ENCODE results near the gene CILP2.

Gene CILP2

DNA sequence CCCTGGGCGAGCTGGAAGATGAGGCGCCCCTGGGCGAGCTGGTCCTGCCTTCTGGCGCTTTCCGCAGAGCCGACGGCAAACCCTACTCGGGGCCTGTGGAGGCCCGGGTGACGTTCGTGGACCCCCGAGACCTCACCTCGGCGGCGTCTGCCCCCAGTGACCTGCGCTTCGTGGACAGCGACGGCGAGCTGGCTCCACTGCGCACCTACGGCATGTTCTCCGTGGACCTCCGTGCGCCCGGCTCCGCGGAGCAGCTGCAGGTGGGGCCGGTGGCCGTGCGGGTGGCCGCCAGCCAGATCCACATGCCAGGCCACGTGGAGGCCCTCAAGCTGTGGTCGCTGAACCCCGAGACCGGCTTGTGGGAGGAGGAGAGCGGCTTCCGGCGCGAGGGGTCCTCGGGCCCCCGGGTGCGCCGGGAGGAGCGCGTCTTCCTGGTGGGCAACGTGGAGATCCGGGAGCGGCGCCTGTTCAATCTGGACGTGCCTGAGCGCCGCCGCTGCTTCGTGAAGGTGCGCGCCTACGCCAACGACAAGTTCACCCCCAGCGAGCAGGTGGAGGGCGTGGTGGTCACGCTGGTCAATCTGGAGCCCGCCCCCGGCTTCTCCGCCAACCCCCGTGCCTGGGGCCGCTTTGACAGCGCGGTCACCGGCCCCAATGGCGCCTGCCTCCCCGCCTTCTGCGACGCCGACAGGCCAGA, 6.3 kb downstream of the CILP2 start:
- no peak for DNase-seq

DNA sequence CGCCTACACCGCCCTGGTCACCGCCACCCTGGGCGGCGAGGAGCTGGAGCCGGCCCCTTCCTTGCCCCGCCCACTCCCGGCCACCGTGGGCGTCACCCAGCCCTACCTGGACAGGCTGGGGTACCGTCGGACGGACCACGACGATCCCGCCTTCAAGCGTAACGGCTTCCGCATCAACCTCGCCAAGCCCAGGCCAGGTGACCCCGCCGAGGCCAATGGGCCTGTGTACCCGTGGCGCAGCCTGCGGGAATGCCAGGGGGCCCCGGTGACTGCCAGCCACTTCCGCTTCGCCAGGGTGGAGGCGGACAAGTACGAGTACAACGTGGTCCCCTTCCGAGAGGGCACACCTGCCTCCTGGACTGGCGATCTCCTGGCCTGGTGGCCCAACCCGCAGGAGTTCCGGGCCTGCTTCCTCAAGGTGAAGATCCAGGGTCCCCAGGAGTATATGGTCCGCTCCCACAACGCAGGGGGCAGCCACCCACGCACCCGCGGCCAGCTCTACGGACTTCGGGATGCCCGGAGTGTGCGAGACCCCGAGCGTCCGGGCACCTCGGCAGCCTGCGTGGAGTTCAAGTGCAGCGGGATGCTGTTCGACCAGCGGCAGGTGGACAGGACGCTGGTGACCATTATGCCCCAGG, 7.0 kb downstream of the CILP2 start:
- DNase-seq = no peak

DNA sequence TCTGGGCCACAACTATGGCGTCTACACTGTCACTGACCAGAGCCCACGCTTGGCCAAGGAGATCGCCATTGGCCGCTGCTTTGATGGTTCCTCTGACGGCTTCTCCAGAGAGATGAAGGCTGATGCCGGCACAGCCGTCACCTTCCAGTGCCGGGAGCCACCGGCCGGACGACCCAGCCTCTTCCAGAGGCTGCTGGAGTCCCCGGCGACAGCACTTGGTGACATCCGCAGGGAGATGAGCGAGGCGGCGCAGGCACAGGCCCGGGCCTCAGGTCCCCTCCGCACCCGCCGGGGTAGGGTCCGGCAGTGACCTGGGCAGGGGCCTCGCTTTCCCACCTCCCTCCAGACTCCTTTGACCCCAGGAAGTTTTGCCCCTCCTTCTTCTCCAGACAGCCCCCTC, 7.6 kb downstream of the CILP2 start:
- no peak for DNase-seq

DNA sequence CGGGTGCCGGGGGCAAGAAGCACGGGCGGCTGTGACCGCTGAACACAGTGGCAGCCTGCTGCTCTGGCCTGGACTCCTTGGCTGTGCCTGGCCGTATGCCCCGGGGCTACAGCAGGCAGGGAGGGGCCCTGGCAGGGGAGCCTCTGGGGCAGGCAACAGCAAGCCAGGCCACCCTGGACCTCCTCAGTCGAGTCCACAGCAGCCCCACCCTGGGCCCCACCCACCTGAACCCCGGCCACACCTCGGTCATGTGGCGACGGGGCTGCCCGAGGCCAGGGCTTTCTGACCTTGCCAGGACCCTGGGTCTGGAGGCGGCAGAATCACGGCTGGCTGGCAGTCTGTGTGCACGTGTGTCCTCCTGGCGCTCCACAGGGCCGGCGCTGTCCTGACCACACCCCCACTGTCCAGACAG, 8.7 kb downstream of the CILP2 start:
- DNase-seq = no peak

DNA sequence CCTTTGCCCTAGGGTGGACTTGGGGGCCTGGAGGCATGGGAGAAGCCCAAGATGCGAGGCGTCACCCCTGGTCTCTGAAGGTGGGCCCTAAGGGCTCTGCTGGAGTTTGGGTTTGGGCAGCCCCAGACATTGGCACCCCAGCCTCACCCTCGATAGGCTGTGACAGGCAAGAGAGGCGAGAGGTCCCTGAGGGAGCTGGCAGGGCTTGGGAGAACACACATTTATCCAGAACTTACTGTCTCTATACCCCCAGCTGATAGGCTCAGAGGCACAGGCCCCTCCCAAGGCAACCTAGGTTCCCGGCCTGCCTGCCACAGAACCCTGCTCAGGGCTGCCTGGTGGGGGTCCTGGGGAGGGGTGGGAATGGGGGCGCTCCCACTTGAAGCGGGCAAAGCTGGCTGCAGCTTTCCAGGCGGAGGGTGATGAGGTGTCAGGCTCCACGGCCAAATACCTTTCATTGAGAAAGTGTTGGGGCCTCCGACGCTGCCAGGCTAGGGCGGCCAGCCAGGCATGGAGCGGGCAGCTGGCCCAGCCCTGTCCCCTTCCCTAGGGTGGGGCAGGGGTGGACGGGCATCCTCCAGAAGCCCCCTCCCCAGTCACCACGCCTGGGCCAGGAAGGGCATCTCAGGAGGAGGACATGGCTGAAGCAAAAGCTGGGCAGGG, 9.7 kb downstream of the CILP2 start:
- DNase-seq = no peak

DNA sequence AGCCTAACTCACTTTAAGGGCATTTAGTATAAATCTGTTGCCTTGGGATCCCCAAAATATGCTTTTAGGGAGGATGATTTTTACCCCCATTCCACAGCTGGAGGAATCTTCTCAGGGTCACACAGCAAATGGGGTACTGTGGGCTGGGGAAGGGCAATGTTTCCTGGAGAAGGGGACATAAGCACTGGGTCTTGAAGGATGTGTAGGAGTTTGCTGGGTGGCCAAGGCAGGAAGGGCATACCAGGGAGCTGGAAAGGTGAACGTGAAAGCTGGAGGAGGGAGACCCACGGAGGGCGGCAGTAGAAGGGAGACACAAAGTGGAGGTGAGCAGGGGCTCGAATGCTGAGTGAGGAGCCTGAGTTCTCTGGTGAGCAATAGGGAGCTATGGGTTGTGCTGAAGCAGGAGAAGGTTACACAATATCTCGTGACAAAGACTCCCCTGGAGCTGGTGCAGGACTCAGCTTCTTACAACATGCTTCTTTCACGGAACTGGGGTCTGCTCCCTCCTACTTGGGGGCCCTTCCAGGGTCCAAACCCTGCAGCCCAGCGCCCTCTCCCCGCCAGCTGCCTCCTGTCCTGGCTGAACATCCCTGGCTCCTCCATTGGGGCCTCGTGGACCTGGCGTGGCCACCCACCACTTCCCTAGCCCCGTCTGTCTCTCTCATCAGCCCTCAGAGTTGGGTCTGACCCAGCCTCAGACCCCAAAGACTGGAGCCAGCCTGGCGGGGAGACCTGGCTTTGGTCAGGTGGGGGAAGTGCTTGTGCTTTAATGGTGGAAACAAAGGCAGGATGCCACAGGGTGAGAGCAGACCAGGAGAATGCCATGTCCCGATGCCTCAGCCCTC, 11.1 kb downstream of the CILP2 start:
- DNase-seq = no peak

DNA sequence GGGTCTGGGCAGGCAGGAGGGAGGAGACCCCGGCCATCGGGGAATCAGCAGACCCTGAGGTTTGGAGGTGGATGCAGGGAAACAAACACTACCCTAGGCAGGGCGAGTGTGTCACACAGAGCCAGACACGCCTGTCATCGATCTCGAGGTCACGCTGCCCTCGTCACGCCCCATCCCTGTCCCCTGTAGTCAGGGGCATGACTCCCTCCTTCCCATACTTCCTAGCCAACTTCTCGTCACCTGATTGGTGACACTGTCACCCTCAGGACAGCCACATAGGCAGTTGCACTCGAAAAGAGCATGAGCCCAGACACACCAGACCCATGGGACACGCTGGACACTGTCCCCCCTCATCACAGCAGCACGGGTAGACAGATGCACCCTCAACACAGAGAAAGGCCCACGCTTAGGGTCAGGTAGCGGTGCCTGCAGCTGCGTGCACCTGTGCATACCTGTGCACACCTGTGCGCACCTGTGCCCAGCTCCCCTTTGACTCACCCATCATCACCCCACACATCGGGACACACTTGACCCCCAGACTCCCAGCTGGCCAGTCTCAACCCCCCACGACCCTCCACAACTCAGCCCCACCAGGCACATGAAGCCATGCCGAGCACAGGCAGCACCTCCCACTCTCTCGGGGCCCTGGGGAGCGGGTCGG, 11.9 kb downstream of the CILP2 start:
- DNase-seq = no peak

DNA sequence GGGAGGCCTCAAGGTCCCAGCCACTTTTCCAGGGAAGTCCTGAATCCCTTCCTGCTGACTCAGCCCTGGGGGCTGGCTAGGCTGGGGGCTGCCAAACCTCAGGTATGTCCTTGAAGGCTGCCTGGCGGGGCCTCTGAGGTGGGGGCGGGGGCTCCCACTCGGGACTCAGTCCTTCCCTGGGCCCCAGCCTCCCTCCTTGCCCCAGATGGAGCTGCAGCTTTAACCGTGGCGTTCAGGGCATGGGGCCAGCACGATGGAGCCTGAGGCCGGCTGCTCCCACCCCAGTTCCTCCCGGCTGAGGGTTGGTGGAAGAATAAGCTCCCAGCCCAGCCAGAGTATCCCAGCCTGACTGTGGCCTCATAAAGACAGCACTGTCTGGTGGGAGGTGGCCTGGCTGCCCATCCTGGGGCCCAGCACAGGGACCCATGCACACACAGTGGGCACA, 12.4 kb downstream of the CILP2 start:
- DNase-seq = no peak

DNA sequence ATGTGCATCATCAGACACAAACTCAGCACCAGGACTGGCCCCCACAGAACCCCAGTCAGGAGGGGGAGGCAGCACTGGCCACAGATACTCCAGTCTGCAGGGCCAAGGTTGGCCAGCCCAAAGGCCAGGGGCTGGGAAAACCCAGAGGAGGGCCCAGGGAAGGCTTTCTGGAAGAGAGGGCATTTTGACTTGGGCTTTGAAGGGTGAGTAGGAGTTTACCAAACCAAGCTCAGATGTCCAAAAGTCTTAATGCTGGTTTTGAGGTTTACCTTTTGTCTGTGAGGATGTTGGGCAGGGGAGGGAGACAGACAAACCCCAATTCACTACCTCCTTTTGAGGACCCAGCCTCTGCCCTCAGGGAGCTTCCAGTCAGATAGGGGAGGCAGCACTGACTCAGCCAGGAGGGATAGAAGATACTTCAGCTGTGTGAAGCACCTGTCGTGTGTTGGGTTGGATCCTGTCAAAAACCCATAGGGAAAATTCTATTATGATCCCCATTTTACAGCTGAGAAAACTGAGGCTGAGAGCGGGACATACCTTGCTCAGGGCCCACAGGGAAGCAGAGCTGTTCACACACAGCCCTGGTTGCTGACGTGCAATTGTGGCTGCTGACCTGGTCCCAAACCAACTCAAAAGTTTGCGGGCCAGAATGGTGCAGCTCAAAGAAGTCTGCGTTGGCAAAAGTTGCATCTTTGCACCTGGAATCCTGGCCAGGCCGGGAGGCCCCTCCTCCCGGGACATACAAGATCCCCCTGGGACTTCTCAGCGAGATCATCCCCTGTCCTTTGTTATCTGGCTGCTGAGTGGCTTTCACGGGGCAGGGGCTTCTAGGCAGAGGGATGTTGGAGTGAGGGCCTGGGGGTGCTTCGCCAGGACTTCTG, 13.1 kb downstream of the CILP2 start:
- DNase-seq = no peak

DNA sequence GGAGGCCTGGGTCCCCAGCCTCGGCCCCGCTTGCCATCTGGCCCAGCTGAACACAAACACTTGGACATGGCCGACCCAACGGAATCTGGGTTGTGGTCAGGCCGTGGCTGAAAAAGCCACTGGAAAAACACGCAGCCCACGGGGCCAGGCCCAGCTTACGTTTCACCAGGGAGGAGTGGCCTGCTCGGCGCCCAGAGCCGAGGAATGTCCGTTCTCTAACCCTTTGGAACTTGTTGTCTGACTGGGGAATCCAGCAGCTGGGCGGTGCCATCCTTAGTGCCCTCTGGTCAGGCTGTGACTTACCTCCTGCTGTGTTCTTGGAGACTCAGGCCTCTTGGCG, 13.8 kb downstream of the CILP2 start:
- DNase-seq = no peak

DNA sequence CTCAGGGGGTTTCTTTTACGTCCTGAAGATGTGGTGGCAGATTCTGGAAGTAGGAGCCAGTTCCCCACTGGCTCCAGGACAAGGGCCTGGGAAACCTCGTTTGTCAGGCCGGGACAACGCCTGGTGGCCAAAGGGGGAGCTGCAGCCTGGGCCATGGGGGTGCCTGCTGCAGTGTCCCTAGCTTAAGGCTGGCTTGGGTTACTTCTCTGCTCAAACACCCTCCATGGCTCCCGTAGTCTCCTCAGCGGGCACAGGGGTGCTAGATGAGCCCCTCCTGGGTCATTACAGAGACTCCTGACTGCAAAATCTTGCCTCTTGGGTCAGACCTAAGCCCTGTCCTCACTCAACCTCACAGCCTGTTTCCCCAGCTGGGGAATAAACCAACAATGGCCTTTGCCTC, 14.7 kb downstream of the CILP2 start:
- no peak for DNase-seq

DNA sequence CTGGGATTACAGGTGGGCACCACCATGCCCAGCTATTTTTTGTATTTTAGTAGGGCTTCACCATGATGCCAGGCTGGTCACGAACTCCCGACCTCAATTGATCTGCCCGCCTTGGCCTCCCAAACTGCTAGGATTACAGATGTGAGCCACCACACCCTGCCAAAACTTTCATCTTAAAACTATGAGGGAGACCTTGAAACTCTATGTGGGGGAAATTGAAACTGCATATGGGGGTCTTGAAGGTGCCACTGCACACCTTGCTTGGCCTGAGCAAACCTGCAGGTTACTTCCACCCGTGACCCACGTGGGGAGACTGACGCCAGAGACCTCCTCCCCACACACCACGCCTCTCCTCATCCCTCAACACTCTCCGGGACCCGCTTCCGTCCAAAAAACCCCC, 15.6 kb downstream of the CILP2 start:
- no peak for DNase-seq

DNA sequence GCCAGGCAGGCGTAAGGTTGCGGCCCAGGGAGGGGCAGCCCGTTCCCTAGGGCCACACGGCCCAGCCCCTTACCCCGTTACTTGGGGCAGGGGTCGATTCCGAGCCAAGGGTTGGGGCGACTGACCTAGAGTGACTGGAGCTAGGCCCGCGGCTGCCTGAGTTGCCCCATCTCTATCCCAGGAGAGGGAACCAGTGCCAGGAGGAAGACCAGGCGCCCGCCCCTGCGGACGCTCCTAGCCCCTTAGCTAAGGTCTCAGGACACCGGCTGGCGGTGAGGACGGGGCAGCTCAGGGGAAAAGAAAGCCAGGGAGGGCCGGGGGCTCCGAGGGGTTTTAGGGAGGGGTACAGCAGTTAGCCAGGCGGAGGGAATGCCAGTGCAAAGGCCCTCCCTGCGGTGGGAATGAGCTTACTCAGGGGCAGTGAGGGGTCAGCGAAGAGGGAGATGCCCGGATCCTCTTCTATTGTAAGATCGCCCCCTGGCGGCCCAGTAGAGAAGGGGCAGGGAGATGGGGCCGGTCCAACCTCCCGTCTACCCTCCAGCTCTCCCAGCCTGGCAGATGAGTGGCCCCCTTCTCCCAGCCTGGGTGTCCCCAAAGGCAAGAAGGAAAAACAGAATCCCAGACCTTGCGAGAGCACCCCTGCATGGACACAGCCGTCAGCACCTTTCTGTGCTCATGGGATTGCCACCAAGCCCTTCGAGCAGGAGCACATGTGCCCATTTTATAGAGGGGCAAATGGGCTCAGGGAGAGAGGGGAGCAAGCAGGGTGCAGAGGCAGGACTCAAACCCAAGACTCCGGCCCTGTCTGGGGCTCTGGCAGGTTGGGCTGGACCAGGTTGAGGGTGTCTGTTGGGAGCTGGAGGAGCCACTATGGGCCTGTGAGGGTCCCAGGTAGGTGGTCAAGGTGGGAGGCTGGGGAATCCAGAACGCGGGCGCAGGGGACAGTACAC, 16.3 kb downstream of the CILP2 start:
- peak in 2 of 58 donors; percentile 28 to 43 for DNase-seq

DNA sequence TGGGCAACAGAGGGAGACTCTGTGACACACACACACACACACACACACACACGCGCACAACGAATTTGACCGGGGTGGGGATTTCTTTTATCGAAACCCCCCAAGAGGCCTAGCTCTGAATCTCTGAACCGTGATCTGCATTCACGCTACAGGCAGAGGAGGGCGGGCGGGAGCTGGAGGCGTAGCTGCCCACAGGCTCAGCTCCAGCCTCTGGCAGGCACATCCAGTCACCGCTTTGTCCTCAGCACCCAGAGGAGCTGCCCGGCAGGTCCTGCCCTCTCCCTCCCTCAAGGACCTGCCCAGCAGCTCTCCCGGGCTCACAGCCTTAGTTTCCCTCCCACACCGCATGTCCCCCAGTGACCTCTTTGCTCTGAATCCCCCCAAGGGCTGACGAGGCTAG, 20.0 kb downstream of the CILP2 start:
- no peak for DNase-seq

DNA sequence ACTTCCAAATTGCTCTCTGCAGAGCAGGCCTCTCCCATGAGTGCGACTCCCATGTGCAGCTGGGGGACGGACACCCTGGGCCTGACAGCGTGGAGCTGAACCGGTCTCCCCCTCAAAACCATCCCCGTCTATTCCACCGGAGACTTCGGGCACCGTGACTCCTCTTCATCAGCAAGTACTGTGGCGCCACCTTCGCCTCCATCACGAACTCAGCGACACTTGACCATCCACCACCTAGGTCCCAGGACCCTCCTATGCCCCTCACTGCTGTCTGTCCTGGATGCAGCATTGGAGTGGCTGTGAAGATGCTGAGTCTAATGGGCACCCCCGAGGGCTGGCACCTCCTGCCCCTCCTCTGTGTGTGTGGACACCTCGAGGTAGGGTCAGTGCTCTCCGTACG, 20.6 kb downstream of the CILP2 start:
- no peak for DNase-seq

DNA sequence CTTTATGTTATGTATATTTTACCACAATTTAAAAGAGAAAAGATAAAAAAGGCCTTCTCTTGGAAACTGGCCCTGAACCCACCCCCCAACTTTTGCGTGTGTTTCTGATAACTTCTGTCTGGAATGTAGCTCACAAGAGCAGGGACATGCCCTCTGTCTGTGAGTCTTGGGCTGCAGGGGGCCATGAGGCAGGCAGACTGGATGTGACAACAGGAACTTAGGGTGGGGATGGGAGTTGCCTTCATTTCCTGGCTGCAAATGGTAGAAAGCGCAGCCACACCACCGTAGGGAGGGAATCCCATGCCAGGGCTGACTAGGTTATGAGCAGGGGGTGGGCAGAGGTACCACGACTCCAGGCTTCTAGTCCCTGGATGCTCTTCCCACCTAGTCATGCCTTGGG, 21.9 kb downstream of the CILP2 start:
- no peak for DNase-seq

DNA sequence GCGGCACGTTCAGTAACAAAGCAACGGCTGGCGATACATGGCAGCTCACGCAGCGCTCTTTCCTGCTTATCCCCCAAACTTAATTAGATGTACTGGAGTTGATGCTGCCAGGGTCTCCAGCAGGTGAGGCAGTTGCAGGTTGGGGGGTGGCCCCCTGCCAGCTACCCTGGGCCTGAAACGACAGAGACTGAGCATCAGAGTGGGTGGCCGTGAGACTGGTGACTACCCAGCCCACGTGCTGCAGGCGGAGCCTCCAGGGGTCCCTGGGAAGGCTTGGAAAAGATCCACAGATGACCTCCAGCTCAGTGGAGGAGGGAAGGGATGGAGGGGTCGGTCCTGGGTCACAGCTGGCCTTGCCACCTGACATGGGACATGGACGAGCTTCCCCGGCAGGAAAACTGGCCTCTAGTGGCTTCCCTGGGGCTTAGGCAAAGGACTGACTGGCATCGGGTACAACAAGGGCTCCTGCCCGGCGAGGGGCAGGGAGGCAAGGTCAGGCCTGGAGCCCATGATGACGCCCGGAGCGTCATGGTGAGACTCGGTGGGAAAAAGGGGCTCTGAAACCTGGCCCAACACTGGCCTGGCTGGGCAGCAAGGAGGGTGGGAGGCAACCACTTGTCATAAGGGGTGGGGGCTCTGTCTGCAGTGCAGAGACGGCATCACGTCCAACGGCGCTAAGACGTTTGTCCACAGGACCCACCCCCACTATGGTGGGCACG, 24.0 kb downstream of the CILP2 start:
- DNase-seq = no peak

DNA sequence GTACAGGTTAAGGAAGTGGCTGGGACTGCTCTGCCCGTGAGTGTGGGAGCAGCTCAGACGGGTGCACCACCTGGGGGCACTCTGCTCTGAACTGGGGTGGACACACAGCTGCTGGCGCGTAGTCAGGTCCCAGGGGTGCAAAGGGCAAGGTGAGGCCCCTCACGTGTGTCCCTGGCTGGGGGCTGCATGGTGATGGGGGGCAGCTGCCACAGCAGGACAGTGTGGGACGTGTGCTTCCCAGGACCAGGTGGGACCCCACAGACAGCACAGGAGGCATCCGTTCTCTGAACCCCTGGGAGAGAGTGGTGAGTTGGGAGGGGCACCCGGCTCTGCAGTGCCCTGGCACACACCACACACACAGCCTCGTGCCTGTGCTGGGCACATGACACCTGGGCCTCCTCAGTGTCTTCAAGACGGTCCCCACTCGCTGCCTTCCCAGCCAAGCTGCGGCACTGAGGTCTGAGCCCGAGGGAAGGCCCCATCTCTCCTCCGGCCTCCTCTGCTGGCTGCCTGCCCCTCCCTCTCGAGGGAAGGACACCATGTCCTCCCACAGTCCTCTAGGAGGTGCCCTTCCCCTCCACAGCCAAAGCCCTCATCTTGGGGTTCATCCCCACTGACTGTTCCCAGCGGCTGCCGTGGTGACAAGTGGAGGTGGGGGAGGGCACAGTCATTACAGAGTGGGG, 24.7 kb downstream of the CILP2 start:
- DNase-seq = no peak

Measured in anterior cingulate cortex (tissue), 58 donors.